B cell (primary cell): ENCODE measurements around the gene MAP3K7CL. TPM values are rescaled to one million over a fixed set of nuclear protein-coding genes. Genes with fewer than 3 reads are reported as not detected.

Experiments
- ATAC-seq: fragments of 200-7000 bp; cut with Tn5 transposase; one replicate; pipeline ENCODE4 v1.10.0; 2021; ENCODE audit warnings: low read depth, mild to moderate bottlenecking, moderate number of reproducible peaks, moderate library complexity
- CTCF ChIA-PET: fragments of 350-600 bp; sonication (Branson Sonifier 250); formaldehyde crosslinking; loops from one replicate; lab custom pipeline; 2021; ENCODE audit warnings: antibody characterized with exemption, inconsistent platforms; lab: Charles Lee
- POLR2A ChIA-PET: fragments of 350-600 bp; sonication (Branson Sonifier 250); formaldehyde crosslinking; loops from one replicate; lab custom pipeline; 2021; ENCODE audit warnings: antibody characterized with exemption; lab: Charles Lee
- DNase-seq: peaks from one replicate; pipeline ENCODE4 v3.0.0; 2013
- H2AFZ ChIP-seq: 2 replicates; pipeline ENCODE4 v1.6.1; 2012; ENCODE audit warnings: mild to moderate bottlenecking, low read depth, low read length; ENCODE audit not compliant: insufficient read depth, poor library complexity, severe bottlenecking
- H3K27ac ChIP-seq, 2 donors: 1 replicate in 1 of 2; 2 replicates in 1 of 2; pipeline ENCODE4 v1.5.1; 2012 to 2013; ENCODE audit warnings: low read length in 2 of 2, mild to moderate bottlenecking in 2 of 2, moderate library complexity in 1 of 2
- H3K27me3 ChIP-seq, 4 experiments: fragments of 200-600 bp in 1 of 4; sonication (generic) in 1 of 4; replicated peaks in 1 of 4; 1 replicate in 2 of 4; 2 replicates in 2 of 4; pipeline versions ENCODE4 v1.6.1 to v1.7.0; 2013 to 2016; ENCODE audit warnings: low read length in 3 of 4, mild to moderate bottlenecking in 2 of 4, mixed read lengths in 1 of 4, moderate library complexity in 1 of 4; ENCODE audit not compliant: insufficient read depth in 4 of 4, control insufficient read depth in 3 of 4; ENCODE audit errors: control extremely low read depth in 1 of 4
- H3K36me3 ChIP-seq, 2 experiments: replicated peaks in 1 of 2; 1 replicate in 1 of 2; 2 replicates in 1 of 2; pipeline versions ENCODE4 v1.6.1 to v1.7.1; 2013; ENCODE audit warnings: low read length in 1 of 2; ENCODE audit not compliant: insufficient read depth in 2 of 2, control insufficient read depth in 1 of 2; ENCODE audit errors: control extremely low read depth in 1 of 2, extremely low read depth in 1 of 2
- H3K4me1 ChIP-seq, 2 donors: fragments of 200-600 bp in 1 of 2; sonication (generic) in 1 of 2; 1 replicate in 1 of 2; 2 replicates in 1 of 2; pipeline versions ENCODE4 v1.5.1 to v1.6.1; 2013 to 2017; ENCODE audit warnings: low read length in 2 of 2; ENCODE audit not compliant: control insufficient read depth in 2 of 2, insufficient read depth in 2 of 2
- H3K4me2 ChIP-seq: replicated peaks from 2 replicates; pipeline ENCODE3; 2012; ENCODE audit warnings: mild to moderate bottlenecking, low read depth, low read length; ENCODE audit not compliant: poor library complexity, severe bottlenecking
- H3K4me3 ChIP-seq, 5 experiments: fragments of 200-600 bp in 1 of 5; sonication (generic) in 1 of 5; 1 replicate in 3 of 5; 2 replicates in 2 of 5; pipeline versions ENCODE4 v1.5.1 to v1.7.0; 2011 to 2016; ENCODE audit warnings: low read length in 4 of 5, mild to moderate bottlenecking in 4 of 5, low read depth in 2 of 5, control low read depth in 1 of 5, moderate library complexity in 1 of 5; ENCODE audit not compliant: insufficient read depth in 1 of 5; ENCODE audit errors: control extremely low read depth in 1 of 5, extremely low read depth in 1 of 5
- H3K79me2 ChIP-seq: fragments of 200-600 bp; sonication (generic); one replicate; pipeline ENCODE4 v1.6.0; 2016; ENCODE audit warnings: low read length; ENCODE audit not compliant: control insufficient read depth, insufficient read depth
- H3K9ac ChIP-seq: fragments of 200-600 bp; sonication (generic); 2 replicates; pipeline ENCODE4 v1.6.1; 2017; ENCODE audit warnings: mild to moderate bottlenecking, low read length, moderate library complexity
- H3K9me3 ChIP-seq, 3 donors: one replicate each; pipeline versions ENCODE4 v1.6.1 to v1.7.1; 2013; ENCODE audit warnings: low read length in 2 of 3; ENCODE audit not compliant: control insufficient read depth in 2 of 3, insufficient read depth in 1 of 3; ENCODE audit errors: control extremely low read depth in 1 of 3
- H4K20me1 ChIP-seq: 2 replicates; pipeline ENCODE4 v1.6.0; 2012; ENCODE audit warnings: mild to moderate bottlenecking, low read length; ENCODE audit not compliant: insufficient read depth, control insufficient read depth, poor library complexity, severe bottlenecking
- H3K27ac Mint-ChIP-seq: one replicate; pipeline ENCODE4 v1.8.0; 2021; ENCODE audit warnings: mixed read lengths
- H3K27me3 Mint-ChIP-seq: one replicate; pipeline ENCODE4 v1.8.0; 2021; ENCODE audit warnings: mixed read lengths
- H3K4me1 Mint-ChIP-seq: one replicate; pipeline ENCODE4 v1.8.0; 2021; ENCODE audit warnings: mixed read lengths
- H3K4me3 Mint-ChIP-seq: one replicate; pipeline ENCODE4 v1.8.0; 2021; ENCODE audit warnings: mixed read lengths
- H3K9me3 Mint-ChIP-seq: one replicate; pipeline ENCODE4 v1.8.0; 2022; ENCODE audit warnings: mixed read lengths; ENCODE audit not compliant: insufficient read depth
- EZH2 ChIP-seq: IDR thresholded peaks from 2 replicates; pipeline ENCODE4 v1.6.1; 2012; ENCODE audit warnings: borderline replicate concordance, low read depth, mild to moderate bottlenecking, moderate library complexity, low read length; ENCODE audit not compliant: insufficient read depth, poor library complexity, severe bottlenecking
- WGBS: methylation state at CpG from one replicate; pipeline ENCODE4 v1.1.5; 2013; ENCODE audit warnings: missing lambda C conversion rate; ENCODE audit not compliant: insufficient coverage; 5-methylcytosine and 5-hydroxymethylcytosine counted together
- intact Hi-C: fragments of 100-400 bp; cut with micrococcal nuclease; formaldehyde crosslinking; loops from one replicate; pipeline ENCODE4 v1.10.0; 2022
- polyA plus RNA-seq: library from polyadenylated mRNA; depleted of rRNA; stranded (reverse); fragments of >200 nt; gene quantifications from 2 replicates; pipeline ENCODE4 v1.2.3, GENCODE V29; 2012
- total RNA-seq, 2 donors: library from RNA; stranded (reverse); fragments of 120-200 nt in 1 of 2; gene quantifications; 1 replicate in 1 of 2; 2 replicates in 1 of 2; pipeline versions ENCODE4 v1.2.3 to v1.2.4, GENCODE V29; 2013 to 2022
- TF ChIP-seq, protein P1 (sequence below): fragments of 200-600 bp; IDR thresholded peaks from one replicate; pipeline ENCODE4 v1.8.0; 2022; ENCODE audit warnings: antibody characterized with exemption, mild to moderate bottlenecking

The MAP3K7CL gene
- total and polyA plus RNA-seq, 2 donors (not counting 1 experiment from before 2014, with no cell fraction given): 8.9 to 11.9 TPM

DNA sequence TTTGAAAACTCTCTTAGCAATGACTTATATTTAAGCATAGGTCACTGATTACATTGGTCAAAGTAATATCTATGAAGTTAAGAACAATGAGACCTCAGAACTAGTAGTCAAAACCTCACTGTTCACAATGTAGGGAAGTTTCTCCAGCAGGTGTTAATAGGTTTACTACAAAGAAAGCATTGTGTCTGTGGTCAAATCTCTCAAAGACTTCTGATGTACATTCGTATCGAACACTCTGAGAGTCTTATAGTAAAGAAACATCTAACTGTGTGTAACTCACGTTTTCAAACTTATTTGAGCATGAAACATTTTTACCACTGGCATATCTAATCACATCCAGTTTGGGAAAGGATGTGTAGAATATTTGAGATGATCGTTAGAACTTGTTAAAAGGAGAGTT is 76.0 kb downstream of the MAP3K7CL start:
- TF ChIP-seq EZH2: no peak
- TF ChIP-seq, protein P1, sequence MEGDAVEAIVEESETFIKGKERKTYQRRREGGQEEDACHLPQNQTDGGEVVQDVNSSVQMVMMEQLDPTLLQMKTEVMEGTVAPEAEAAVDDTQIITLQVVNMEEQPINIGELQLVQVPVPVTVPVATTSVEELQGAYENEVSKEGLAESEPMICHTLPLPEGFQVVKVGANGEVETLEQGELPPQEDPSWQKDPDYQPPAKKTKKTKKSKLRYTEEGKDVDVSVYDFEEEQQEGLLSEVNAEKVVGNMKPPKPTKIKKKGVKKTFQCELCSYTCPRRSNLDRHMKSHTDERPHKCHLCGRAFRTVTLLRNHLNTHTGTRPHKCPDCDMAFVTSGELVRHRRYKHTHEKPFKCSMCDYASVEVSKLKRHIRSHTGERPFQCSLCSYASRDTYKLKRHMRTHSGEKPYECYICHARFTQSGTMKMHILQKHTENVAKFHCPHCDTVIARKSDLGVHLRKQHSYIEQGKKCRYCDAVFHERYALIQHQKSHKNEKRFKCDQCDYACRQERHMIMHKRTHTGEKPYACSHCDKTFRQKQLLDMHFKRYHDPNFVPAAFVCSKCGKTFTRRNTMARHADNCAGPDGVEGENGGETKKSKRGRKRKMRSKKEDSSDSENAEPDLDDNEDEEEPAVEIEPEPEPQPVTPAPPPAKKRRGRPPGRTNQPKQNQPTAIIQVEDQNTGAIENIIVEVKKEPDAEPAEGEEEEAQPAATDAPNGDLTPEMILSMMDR: no peak
- no peak for ATAC-seq
- CTCF ChIA-PET: no interaction called here
- Mint-ChIP-seq H3K9me3 (peaks cover 7% of the 10 kb centered on the region), H3K27me3 (no peaks in the 10 kb centered on the region), H3K4me3 (no peak overlapping the region), H3K27ac (no peak overlapping the region), H3K4me1 (peaks cover 17% of the 10 kb centered on the region)
- DNase-seq: no peak
- WGBS: no CpG with 5 or more reads among the region's 4 CpGs
- POLR2A ChIA-PET: no interaction called here
- Histone ChIP-seq H2AFZ (no peak overlapping the region), H3K27me3 (no peaks in the 10 kb centered on the region), H4K20me1 (no peaks in the 10 kb centered on the region), H3K36me3 (no peaks in the 10 kb centered on the region), H3K4me3 (no peak overlapping the region), H3K9me3 (peaks cover 0 to 7% (median 7%) of the 10 kb centered on the region in 3 donors), H3K4me1 (peaks cover 14 to 15% of the 10 kb centered on the region in 2 donors), H3K79me2 (no peaks in the 10 kb centered on the region), H3K9ac (no peak overlapping the region), H3K4me2 (no peak overlapping the region), H3K27ac (no peak overlapping the region)
- intact Hi-C loops: no loop called here

DNA sequence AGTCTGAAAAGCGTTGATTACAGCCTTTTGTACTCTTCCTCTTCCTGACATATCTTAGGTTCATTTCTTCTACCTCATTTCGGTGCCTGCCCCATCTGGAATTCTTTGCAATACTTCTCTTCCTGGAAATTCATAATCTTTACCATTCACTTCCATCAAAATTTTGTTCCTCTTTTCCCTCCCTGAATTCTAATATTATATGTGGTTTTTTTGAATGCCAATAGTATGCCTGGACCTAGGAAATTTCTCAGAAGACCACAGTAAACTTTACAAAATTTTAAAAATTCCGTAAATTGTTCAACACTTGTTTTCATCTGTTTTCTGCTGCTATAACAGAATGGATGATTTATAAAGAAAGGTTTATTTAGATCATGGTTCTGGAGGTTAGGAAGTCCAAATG is 76.8 kb downstream of the MAP3K7CL start:
- H3K4me3 Mint-ChIP-seq: no peak overlapping the region
- 100% methylated on average over 1 of the region's 3 CpGs for WGBS
- no peak overlapping the region for H3K4me3 ChIP-seq
- no peaks in the 10 kb centered on the region for H3K36me3 ChIP-seq
- H3K27me3 Mint-ChIP-seq: no peaks in the 10 kb centered on the region
- ChIA-PET POLR2A (no interaction called here), CTCF (no interaction called here)
- peaks cover 17% of the 10 kb centered on the region for H3K4me1 Mint-ChIP-seq
- no peak overlapping the region for H2AFZ ChIP-seq
- H3K9me3 Mint-ChIP-seq: peaks cover 4% of the 10 kb centered on the region
- H3K4me1 ChIP-seq: peaks cover 14 to 15% of the 10 kb centered on the region in 2 donors
- H3K27ac ChIP-seq: no peak overlapping the region
- no peaks in the 10 kb centered on the region for H3K79me2 ChIP-seq
- peaks cover 0 to 2% (median 0%) of the 10 kb centered on the region in 3 donors for H3K9me3 ChIP-seq
- H3K9ac ChIP-seq: no peak overlapping the region
- no peak overlapping the region for H3K4me2 ChIP-seq
- no peak overlapping the region for H3K27ac Mint-ChIP-seq
- no peak for DNase-seq
- H3K27me3 ChIP-seq: no peaks in the 10 kb centered on the region
- no peak for ATAC-seq
- no peaks in the 10 kb centered on the region for H4K20me1 ChIP-seq
- no peak for TF ChIP-seq EZH2
- TF ChIP-seq, protein P1: no peak
- intact Hi-C loops: no loop called here
